ENCODE measurements around the gene PIK3R3.
"Not testable (repeated sequence)": the region's sequence is repeated elsewhere in the genome, so short reads cannot be mapped to it uniquely, and the experiment has no call there.

The PIK3R3 gene

DNA sequence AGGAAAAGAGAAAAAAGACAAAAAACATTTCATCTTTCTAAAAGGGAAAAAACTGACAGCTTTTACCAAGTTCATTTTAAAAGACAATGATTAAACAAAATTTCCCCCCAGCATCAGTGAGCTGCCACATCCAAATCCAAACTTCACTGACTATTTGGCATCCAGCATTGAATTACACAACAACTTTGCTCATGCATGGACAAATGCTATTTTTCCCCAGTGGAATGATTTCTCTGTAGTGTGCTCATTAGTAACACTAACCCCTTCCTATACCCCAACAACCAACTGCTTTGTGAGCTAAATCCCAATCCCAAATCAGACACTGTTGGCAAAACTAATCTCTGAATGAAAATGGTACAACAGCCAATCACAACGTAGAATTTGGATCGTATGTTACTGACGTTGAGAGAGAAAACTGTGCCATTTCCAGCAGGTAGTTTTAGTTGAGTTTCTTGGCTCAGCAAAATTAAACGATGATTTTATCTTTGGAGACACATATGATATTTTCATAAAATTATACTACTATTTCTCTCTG is 37.9 kb downstream of the PIK3R3 start:
- no peaks in the 10 kb centered on the region for H3K4me1 ChIP-seq (ENCODE audit: control insufficient read depth in 1 of 2, insufficient read depth in 1 of 2, low read depth in 1 of 2, low read length in 1 of 2)
- H3K27me3 ChIP-seq = no peaks in the 10 kb centered on the region
- no peaks in the 10 kb centered on the region for H3K9me3 ChIP-seq
- H3K4me3 ChIP-seq (ENCODE audit: low read depth in 1 of 2, low read length in 1 of 2) = no peak overlapping the region
- H3K36me3 ChIP-seq = no peaks in the 10 kb centered on the region
- H3K27ac ChIP-seq = no peak overlapping the region
- TF ChIP-seq, protein P1, sequence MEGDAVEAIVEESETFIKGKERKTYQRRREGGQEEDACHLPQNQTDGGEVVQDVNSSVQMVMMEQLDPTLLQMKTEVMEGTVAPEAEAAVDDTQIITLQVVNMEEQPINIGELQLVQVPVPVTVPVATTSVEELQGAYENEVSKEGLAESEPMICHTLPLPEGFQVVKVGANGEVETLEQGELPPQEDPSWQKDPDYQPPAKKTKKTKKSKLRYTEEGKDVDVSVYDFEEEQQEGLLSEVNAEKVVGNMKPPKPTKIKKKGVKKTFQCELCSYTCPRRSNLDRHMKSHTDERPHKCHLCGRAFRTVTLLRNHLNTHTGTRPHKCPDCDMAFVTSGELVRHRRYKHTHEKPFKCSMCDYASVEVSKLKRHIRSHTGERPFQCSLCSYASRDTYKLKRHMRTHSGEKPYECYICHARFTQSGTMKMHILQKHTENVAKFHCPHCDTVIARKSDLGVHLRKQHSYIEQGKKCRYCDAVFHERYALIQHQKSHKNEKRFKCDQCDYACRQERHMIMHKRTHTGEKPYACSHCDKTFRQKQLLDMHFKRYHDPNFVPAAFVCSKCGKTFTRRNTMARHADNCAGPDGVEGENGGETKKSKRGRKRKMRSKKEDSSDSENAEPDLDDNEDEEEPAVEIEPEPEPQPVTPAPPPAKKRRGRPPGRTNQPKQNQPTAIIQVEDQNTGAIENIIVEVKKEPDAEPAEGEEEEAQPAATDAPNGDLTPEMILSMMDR (IDR thresholded peaks at IDR 0.05) = no peak

DNA sequence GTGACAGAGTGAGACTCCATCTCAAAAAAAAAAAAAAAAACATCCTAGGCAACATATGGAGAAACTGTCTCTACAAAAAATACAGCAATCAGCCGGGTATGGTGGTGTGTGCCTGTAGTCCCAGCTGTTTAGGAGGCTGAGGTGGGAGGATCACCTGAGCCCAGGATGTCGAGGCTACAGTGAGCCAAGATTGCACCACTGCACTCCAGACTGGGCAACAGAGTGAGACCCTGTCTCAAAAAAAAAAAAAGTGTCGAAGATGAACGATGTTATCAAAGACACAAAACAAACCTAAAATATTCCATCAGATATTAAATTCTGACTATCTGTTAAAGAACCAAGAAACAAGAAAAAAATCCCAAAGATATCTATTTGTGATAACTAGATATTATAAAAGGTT is 38.6 kb downstream of the PIK3R3 start:
- not testable (repeated sequence) for H3K4me1 ChIP-seq (ENCODE audit: control insufficient read depth in 1 of 2, insufficient read depth in 1 of 2, low read depth in 1 of 2, low read length in 1 of 2); H3K36me3 ChIP-seq; H3K27me3 ChIP-seq; H3K9me3 ChIP-seq; H3K27ac ChIP-seq; H3K4me3 ChIP-seq (ENCODE audit: low read depth in 1 of 2, low read length in 1 of 2)

DNA sequence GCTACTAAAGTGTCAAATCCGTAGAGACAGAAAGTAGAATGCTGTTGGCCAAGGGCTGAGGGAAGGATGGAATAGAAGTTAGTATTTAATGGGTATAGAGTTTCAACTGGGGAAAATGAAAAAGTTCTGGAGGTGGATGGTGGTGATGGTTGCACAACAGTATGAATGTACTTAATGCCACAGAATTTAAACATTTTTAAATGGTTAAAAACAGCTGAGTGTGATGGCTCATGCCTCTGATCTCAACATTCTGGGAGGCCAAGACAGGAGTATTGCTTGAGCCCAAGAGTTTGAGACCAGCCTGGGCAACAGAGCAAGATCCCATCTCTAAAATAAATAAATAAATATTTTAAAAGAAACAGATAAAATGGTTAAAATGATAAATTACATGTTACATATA is 44.5 kb downstream of the PIK3R3 start:
- Histone ChIP-seq H3K27me3 (no peaks in the 10 kb centered on the region), H3K27ac (no peak overlapping the region), H3K36me3 (no peaks in the 10 kb centered on the region), H3K4me3 (ENCODE audit: low read depth in 1 of 2, low read length in 1 of 2) (no peak overlapping the region), H3K4me1 (ENCODE audit: control insufficient read depth in 1 of 2, insufficient read depth in 1 of 2, low read depth in 1 of 2, low read length in 1 of 2) (no peaks in the 10 kb centered on the region), H3K9me3 (no peaks in the 10 kb centered on the region)
- TF ChIP-seq, protein P1 (IDR thresholded peaks at IDR 0.05) = no peak

DNA sequence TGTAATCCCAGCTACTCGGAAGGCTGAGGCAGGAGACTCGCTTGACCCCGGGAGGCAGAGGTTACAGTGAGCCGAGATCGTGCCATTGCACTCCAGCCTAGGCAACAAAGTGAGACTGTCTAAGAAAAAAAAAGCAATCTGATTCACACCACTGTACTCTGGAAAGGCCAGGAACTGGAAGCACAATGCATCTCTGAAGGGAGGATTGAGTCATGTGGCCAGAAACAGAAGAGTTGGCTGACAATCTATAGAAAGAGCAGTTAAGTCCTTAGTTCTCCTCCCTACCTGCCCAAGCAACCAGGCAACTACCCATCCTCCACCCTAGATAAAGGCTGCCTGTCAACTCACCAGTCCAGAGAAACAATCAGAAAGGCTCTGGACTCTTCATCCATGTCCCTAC is 45.9 kb downstream of the PIK3R3 start:
- Histone ChIP-seq H3K27me3 (no peaks in the 10 kb centered on the region), H3K4me1 (ENCODE audit: control insufficient read depth in 1 of 2, insufficient read depth in 1 of 2, low read depth in 1 of 2, low read length in 1 of 2) (no peaks in the 10 kb centered on the region), H3K4me3 (ENCODE audit: low read depth in 1 of 2, low read length in 1 of 2) (no peak overlapping the region), H3K36me3 (no peaks in the 10 kb centered on the region), H3K9me3 (no peaks in the 10 kb centered on the region), H3K27ac (no peak overlapping the region)
- TF ChIP-seq, protein P1 (IDR thresholded peaks at IDR 0.05) = no peak

DNA sequence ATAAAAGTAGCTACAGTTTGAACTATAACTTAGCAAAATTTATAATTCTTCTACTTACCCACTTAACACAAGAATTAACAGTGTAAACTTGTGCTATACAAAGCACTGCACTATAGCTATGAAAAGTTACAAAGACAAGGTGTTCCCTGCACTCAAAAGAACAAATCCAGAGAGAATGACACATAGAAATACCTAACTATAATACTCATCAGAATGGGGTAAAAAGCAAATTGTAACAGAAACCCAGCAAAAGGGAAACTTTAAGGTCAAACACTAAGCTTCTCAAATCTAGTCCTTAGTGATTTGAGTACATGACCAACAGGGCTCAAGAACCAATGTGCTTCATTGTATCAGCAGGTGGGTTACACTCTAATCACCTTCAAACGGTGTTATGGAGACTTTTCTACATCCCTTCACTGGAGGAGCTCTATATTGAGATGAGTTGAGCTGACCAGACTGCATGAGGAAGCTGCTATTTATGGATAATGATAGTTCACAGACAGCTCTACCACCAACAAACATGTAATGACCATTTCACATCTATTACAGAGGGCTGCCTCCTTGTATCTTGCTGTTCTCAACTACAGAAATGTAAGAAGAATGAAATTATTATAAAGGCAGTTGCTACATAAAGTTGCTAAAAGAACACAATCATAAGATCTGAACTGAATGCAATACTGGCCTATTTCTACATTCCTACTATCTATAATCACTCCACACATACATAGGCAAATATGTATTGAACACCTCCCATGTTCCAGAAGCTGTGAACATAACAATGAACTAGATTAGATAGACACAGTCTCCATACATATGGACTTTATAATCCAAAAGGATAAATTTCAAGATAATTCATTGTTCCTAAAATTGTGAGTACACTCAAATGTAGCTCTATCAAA is 47.6 kb downstream of the PIK3R3 start:
- TF ChIP-seq, protein P1 (IDR thresholded peaks at IDR 0.05) = no peak
- Histone ChIP-seq H3K4me1 (ENCODE audit: control insufficient read depth in 1 of 2, insufficient read depth in 1 of 2, low read depth in 1 of 2, low read length in 1 of 2) (no peaks in the 10 kb centered on the region), H3K36me3 (no peaks in the 10 kb centered on the region), H3K27me3 (no peaks in the 10 kb centered on the region), H3K27ac (no peak overlapping the region), H3K9me3 (no peaks in the 10 kb centered on the region), H3K4me3 (ENCODE audit: low read depth in 1 of 2, low read length in 1 of 2) (no peak overlapping the region)

DNA sequence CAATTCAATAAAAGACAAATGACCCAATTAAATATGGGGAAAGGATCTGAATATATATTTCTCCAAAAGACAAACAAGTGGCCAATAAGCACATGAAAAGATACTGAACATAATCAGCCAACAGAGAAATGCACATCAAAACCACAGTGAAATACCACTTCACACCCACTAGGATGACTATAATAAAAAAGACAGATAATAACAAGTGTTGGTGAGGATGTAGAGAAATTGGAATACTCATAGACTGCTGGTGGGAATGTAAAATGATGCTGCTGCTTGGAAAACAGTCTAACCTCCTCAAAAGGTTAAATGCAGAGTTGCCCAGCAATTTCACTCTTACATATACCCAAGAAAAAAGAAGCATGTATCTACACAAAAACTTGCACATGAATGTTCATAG is 48.9 kb downstream of the PIK3R3 start:
- Histone ChIP-seq H3K4me1 (ENCODE audit: control insufficient read depth in 1 of 2, insufficient read depth in 1 of 2, low read depth in 1 of 2, low read length in 1 of 2) (no peaks in the 10 kb centered on the region), H3K27ac (no peak overlapping the region), H3K27me3 (no peaks in the 10 kb centered on the region), H3K9me3 (no peaks in the 10 kb centered on the region), H3K4me3 (ENCODE audit: low read depth in 1 of 2, low read length in 1 of 2) (no peak overlapping the region), H3K36me3 (no peaks in the 10 kb centered on the region)
- TF ChIP-seq, protein P1 (IDR thresholded peaks at IDR 0.05) = no peak

Measured in neutrophil (primary cell).